Measurements from ENCODE around the gene CERK.

- no peak for TF ChIP-seq ZBTB26 (CRISPR knock-in tag; IDR thresholded peaks at IDR 0.05)
- TF ChIP-seq MTA1 (IDR thresholded peaks at IDR 0.05; ENCODE audit: borderline replicate concordance), result no peak
- TF ChIP-seq RBM22 (IDR thresholded peaks at IDR 0.05; ENCODE audit: low read depth, low read length, poor library complexity, severe bottlenecking), result no peak
- no peak for TF ChIP-seq GABPA (tag; conservative IDR thresholded peaks at IDR 0.05; ENCODE audit: low read depth)
- no peak for TF ChIP-seq NBN (IDR thresholded peaks at IDR 0.05; ENCODE audit: low read depth)
- TF ChIP-seq PCBP2 (IDR thresholded peaks at IDR 0.05; ENCODE audit: low read depth, low read length, poor library complexity, severe bottlenecking), result no peak
- TF ChIP-seq MTA3 (IDR thresholded peaks at IDR 0.05; ENCODE audit: borderline replicate concordance), result no peak
- no peak for TF ChIP-seq JUN (IDR thresholded peaks at IDR 0.05; ENCODE audit: borderline replicate concordance, low read depth, low read length)
- no peak for TF ChIP-seq JUN (CRISPR knock-in tag; IDR thresholded peaks at IDR 0.05; ENCODE audit: borderline replicate concordance)
- TF ChIP-seq KDM4B (IDR thresholded peaks at IDR 0.05; ENCODE audit: borderline replicate concordance in 2 of 2, low read depth in 1 of 2), result no peak
- TF ChIP-seq SETDB1 (IDR thresholded peaks at IDR 0.05; ENCODE audit: low read length), result no peak
- no peak for TF ChIP-seq ZNF3 (CRISPR knock-in tag; IDR thresholded peaks at IDR 0.05)
- no peak for TF ChIP-seq NR2C1 (IDR thresholded peaks at IDR 0.05)
- TF ChIP-seq NR2C1 (tag; IDR thresholded peaks at IDR 0.05), result no peak
- TF ChIP-seq ZFP36 (IDR thresholded peaks at IDR 0.05; ENCODE audit: low read depth, low read length, partially characterized antibody), result no peak
- no peak for TF ChIP-seq SP1 (CRISPR knock-in tag; IDR thresholded peaks at IDR 0.05)
These were observed 11.1 kb downstream of the CERK start for GRCh38 chr22:46726986-46727317.
